ENCODE data around the gene LARP1B. TPM values are rescaled to one million over a fixed set of nuclear protein-coding genes. Genes with fewer than 3 reads are reported as not detected.
A peak's percentile ranks its signal among the peaks of the same experiment; 100 is the strongest.

LARP1B gene
- total and polyA plus RNA-seq, 9 of the 15 experiments (the other 6 are each of a cell fraction or from before 2014, with no cell fraction given) = 19.2 to 59.7 (median 37.9) TPM

DNA sequence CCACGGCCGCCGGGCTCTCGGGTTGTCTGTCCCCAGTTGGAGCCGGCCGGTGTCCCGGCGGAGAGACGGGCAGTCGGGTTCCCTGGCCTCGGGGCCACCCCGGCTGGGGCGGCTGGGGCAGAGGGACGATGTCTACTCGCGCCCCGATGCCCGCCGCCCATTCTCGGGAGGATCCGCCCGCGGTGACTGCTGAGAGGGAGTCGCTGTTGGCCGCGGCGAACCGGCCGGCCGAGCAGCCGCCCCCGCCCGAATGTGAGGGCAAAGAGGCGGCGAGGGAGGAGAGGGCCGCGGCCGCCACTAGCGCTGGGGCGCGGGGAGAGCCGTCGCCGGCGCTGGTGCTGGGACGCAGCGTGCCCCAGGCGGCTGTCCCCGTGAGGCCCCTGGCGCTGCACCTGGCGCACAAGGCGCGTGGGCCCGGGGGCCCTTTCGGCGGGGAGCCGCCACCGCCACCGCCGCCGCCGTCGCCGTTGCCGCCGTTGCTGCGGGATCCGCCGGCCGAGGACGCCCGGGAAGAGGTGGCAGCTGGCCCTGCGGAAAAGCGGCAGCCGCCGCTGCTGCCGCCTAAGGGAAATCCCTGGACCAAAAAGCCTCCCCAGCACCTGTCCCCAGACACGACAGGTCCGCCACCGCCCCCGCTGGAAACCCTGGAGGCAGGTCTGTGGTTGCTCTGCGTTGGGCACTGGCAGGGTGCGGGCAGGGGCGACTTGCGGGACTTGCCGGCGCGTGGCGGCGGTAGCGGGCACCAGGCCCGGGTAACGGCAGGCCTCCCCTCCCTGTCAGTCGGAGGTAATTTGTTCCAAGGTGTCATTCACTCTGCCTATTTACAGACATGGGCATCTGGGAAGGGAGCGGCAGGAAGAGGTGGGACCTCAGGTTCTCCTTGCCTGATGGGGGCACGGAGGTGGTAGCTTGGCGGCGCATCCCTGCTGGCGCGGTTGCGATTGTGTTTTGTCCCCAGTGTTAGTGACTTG is 739 bp downstream of the LARP1B start (continued):
- TF ChIP-seq, protein P1, sequence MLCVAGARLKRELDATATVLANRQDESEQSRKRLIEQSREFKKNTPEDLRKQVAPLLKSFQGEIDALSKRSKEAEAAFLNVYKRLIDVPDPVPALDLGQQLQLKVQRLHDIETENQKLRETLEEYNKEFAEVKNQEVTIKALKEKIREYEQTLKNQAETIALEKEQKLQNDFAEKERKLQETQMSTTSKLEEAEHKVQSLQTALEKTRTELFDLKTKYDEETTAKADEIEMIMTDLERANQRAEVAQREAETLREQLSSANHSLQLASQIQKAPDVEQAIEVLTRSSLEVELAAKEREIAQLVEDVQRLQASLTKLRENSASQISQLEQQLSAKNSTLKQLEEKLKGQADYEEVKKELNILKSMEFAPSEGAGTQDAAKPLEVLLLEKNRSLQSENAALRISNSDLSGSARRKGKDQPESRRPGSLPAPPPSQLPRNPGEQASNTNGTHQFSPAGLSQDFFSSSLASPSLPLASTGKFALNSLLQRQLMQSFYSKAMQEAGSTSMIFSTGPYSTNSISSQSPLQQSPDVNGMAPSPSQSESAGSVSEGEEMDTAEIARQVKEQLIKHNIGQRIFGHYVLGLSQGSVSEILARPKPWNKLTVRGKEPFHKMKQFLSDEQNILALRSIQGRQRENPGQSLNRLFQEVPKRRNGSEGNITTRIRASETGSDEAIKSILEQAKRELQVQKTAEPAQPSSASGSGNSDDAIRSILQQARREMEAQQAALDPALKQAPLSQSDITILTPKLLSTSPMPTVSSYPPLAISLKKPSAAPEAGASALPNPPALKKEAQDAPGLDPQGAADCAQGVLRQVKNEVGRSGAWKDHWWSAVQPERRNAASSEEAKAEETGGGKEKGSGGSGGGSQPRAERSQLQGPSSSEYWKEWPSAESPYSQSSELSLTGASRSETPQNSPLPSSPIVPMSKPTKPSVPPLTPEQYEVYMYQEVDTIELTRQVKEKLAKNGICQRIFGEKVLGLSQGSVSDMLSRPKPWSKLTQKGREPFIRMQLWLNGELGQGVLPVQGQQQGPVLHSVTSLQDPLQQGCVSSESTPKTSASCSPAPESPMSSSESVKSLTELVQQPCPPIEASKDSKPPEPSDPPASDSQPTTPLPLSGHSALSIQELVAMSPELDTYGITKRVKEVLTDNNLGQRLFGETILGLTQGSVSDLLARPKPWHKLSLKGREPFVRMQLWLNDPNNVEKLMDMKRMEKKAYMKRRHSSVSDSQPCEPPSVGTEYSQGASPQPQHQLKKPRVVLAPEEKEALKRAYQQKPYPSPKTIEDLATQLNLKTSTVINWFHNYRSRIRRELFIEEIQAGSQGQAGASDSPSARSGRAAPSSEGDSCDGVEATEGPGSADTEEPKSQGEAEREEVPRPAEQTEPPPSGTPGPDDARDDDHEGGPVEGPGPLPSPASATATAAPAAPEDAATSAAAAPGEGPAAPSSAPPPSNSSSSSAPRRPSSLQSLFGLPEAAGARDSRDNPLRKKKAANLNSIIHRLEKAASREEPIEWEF (CRISPR knock-in tag; IDR thresholded peaks at IDR 0.05) = no peak
- TF ChIP-seq EHMT2 (IDR thresholded peaks at IDR 0.05) (no peak), FOXK2 (conservative IDR thresholded peaks at IDR 0.05 in 1 of 2, IDR thresholded peaks at IDR 0.05 in 1 of 2; ENCODE audit: low read depth in 2 of 2) (no peak), MCM5 (IDR thresholded peaks at IDR 0.05; ENCODE audit: low read depth) (no peak), NBN (IDR thresholded peaks at IDR 0.05; ENCODE audit: low read depth) (no peak), NRF1 (conservative IDR thresholded peaks at IDR 0.05 in 1 of 2, IDR thresholded peaks at IDR 0.05 in 1 of 2) (no peak), ZNF143 (CRISPR knock-in tag; IDR thresholded peaks at IDR 0.05) (no peak), FOSL1 (tag; conservative IDR thresholded peaks at IDR 0.05) (no peak), MCM2 (IDR thresholded peaks at IDR 0.05; ENCODE audit: low read depth) (no peak), THRAP3 (IDR thresholded peaks at IDR 0.05; ENCODE audit: borderline replicate concordance) (no peak), KLF10 (CRISPR knock-in tag; IDR thresholded peaks at IDR 0.05) (no peak), PCBP1 (IDR thresholded peaks at IDR 0.05; ENCODE audit: low read depth, low read length, poor library complexity, severe bottlenecking) (no peak), ZBTB7A (IDR thresholded peaks at IDR 0.05; ENCODE audit: borderline replicate concordance, control insufficient read depth, low read depth, low read length) (no peak), SLC30A9 (CRISPR knock-in tag; IDR thresholded peaks at IDR 0.05) (no peak)
- TF ChIP-seq, protein P2, sequence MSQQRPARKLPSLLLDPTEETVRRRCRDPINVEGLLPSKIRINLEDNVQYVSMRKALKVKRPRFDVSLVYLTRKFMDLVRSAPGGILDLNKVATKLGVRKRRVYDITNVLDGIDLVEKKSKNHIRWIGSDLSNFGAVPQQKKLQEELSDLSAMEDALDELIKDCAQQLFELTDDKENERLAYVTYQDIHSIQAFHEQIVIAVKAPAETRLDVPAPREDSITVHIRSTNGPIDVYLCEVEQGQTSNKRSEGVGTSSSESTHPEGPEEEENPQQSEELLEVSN (IDR thresholded peaks at IDR 0.05; ENCODE audit: borderline replicate concordance in 1 of 2, extremely low read depth in 1 of 2, insufficient read depth in 1 of 2, insufficient read length in 1 of 2, low read depth in 1 of 2, low read length in 1 of 2, poor library complexity in 1 of 2, severe bottlenecking in 1 of 2) = peak in 1 of 2 experiments; percentile 83
- TF ChIP-seq, protein P3, sequence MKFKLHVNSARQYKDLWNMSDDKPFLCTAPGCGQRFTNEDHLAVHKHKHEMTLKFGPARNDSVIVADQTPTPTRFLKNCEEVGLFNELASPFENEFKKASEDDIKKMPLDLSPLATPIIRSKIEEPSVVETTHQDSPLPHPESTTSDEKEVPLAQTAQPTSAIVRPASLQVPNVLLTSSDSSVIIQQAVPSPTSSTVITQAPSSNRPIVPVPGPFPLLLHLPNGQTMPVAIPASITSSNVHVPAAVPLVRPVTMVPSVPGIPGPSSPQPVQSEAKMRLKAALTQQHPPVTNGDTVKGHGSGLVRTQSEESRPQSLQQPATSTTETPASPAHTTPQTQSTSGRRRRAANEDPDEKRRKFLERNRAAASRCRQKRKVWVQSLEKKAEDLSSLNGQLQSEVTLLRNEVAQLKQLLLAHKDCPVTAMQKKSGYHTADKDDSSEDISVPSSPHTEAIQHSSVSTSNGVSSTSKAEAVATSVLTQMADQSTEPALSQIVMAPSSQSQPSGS (CRISPR knock-in tag; IDR thresholded peaks at IDR 0.05) = no peak
- TF ChIP-seq, protein P4, sequence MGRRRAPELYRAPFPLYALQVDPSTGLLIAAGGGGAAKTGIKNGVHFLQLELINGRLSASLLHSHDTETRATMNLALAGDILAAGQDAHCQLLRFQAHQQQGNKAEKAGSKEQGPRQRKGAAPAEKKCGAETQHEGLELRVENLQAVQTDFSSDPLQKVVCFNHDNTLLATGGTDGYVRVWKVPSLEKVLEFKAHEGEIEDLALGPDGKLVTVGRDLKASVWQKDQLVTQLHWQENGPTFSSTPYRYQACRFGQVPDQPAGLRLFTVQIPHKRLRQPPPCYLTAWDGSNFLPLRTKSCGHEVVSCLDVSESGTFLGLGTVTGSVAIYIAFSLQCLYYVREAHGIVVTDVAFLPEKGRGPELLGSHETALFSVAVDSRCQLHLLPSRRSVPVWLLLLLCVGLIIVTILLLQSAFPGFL (CRISPR knock-in tag; IDR thresholded peaks at IDR 0.05) = no peak
